K562 (cell line): ENCODE results near the gene SHFL. TPM values are rescaled to one million over a fixed set of nuclear protein-coding genes. Genes with fewer than 3 reads are reported as not detected.

Experiments
- ATF1 ChIP-seq, 2 experiments: fragments of 450-650 bp in 1 of 2; IDR thresholded peaks; 2 replicates each; pipeline ENCODE4 v1.6.1; 2016; ENCODE audit warnings: missing compliant biosample characterization in 1 of 2, missing genetic modification characterization in 1 of 2
- E2F3 ChIP-seq: fragments of 250-450 bp; sonication (Bioruptor Pico); IDR thresholded peaks from 2 replicates; pipeline ENCODE4 v1.4.0; 2020; ENCODE audit warnings: mild to moderate bottlenecking
- FOXJ3 ChIP-seq: sonication (generic); formaldehyde crosslinking; IDR thresholded peaks from 2 replicates; pipeline ENCODE4 v1.4.0; 2020; ENCODE audit warnings: mild to moderate bottlenecking, missing genetic modification reagents
- GABPB2 ChIP-seq: fragments of 250-450 bp; sonication (Bioruptor Pico); conservative IDR thresholded peaks from 2 replicates; pipeline ENCODE4 v1.5.1; 2021; ENCODE audit warnings: mild to moderate bottlenecking
- HCFC1 ChIP-seq: IDR thresholded peaks from 2 replicates; pipeline ENCODE4 v1.6.1; 2012; ENCODE audit warnings: low read depth, low read length, improper control_type of control experiment
- KAT8 ChIP-seq: fragments of 450-650 bp; IDR thresholded peaks from 2 replicates; pipeline ENCODE4 v1.6.1; 2016; ENCODE audit warnings: low read depth, mild to moderate bottlenecking
- L3MBTL2 ChIP-seq: fragments of 450-650 bp; IDR thresholded peaks from 2 replicates; pipeline ENCODE4 v1.6.1; 2016; ENCODE audit warnings: mild to moderate bottlenecking, moderate library complexity
- MED1 ChIP-seq: sonication (generic); formaldehyde crosslinking; IDR thresholded peaks from 2 replicates; pipeline ENCODE4 v1.8.1; 2023; ENCODE audit warnings: missing genetic modification reagents, borderline replicate concordance
- PPARD ChIP-seq: fragments of 250-450 bp; sonication (Bioruptor Pico); IDR thresholded peaks from 2 replicates; pipeline ENCODE4 v1.8.0; 2022; ENCODE audit warnings: inconsistent platforms, mild to moderate bottlenecking, moderate library complexity
- SLC30A9 ChIP-seq: fragments of 250-450 bp; sonication (Bioruptor Pico); IDR thresholded peaks from 2 replicates; pipeline ENCODE4 v1.8.0; 2022; ENCODE audit warnings: mild to moderate bottlenecking, moderate library complexity
- SMAD4 ChIP-seq: fragments of 250-450 bp; sonication (Bioruptor Pico); conservative IDR thresholded peaks from 2 replicates; pipeline ENCODE4 v1.8.0; 2021; ENCODE audit warnings: inconsistent platforms, mild to moderate bottlenecking, moderate library complexity
- STAT5A ChIP-seq: IDR thresholded peaks from 2 replicates; pipeline ENCODE4 v1.6.1; 2012; ENCODE audit warnings: low read length, inconsistent platforms, borderline replicate concordance
- ZFPM2 ChIP-seq: fragments of 250-450 bp; sonication (Bioruptor Pico); IDR thresholded peaks from 2 replicates; pipeline ENCODE4 v1.5.1; 2022; ENCODE audit warnings: mild to moderate bottlenecking
- ZNF217 ChIP-seq: sonication (generic); formaldehyde crosslinking; IDR thresholded peaks from 2 replicates; pipeline ENCODE4 v1.8.0; 2022; ENCODE audit warnings: mild to moderate bottlenecking, missing genetic modification reagents
- ZNF77 ChIP-seq: fragments of 250-450 bp; sonication (Bioruptor Pico); IDR thresholded peaks from 2 replicates; pipeline ENCODE4 v1.5.0; 2020
- polyA plus RNA-seq, 8 experiments: library from polyadenylated mRNA; depleted of rRNA in 4 of 8; stranded (reverse) in 5 of 8; unstranded in 3 of 8; fragments of >200 nt; fragmentation: Nextera tagmentation in 2 of 8; fragmentation: Illumina TruSeq in 1 of 8; extraction: Ambion mirVana in 2 of 8; extraction: Trizol in 1 of 8; gene quantifications; 2 replicates each; pipeline versions ENCODE4 v1.2.1 to v1.2.3, GENCODE V29; 2011 to 2014; ENCODE audit warnings: inconsistent platforms in 1 of 8, missing spikeins in 1 of 8
- total RNA-seq, 7 experiments: library from RNA; depleted of rRNA in 6 of 7; stranded (reverse); fragments of >200 nt in 6 of 7; fragmentation: Illumina TruSeq in 2 of 7; extraction: Trizol in 2 of 7; gene quantifications; 2 replicates each; pipeline versions ENCODE4 v1.2.1 to v1.2.3, GENCODE V29; 2011 to 2021; ENCODE audit warnings: low replicate concordance in 1 of 7
- TF ChIP-seq, protein P1 (sequence below), 2 experiments: fragments of 450-650 bp; IDR thresholded peaks; 2 replicates each; pipeline ENCODE4 v1.6.1; 2016
- TF ChIP-seq, protein P2 (sequence below): fragments of 250-450 bp; sonication (Bioruptor Pico); IDR thresholded peaks from 2 replicates; pipeline ENCODE4 v1.5.0; 2021; ENCODE audit warnings: mild to moderate bottlenecking, moderate library complexity
- TF ChIP-seq, protein P3 (sequence below): sonication (generic); formaldehyde crosslinking; IDR thresholded peaks from 2 replicates; pipeline ENCODE4 v1.8.0; 2023; ENCODE audit warnings: missing genetic modification reagents, mild to moderate bottlenecking, borderline replicate concordance

Gene SHFL
- total and polyA plus RNA-seq, 9 of the 15 experiments (the other 6 are each of a cell fraction or from before 2014, with no cell fraction given) = 1.5 to 25.7 (median 13.0) TPM

DNA sequence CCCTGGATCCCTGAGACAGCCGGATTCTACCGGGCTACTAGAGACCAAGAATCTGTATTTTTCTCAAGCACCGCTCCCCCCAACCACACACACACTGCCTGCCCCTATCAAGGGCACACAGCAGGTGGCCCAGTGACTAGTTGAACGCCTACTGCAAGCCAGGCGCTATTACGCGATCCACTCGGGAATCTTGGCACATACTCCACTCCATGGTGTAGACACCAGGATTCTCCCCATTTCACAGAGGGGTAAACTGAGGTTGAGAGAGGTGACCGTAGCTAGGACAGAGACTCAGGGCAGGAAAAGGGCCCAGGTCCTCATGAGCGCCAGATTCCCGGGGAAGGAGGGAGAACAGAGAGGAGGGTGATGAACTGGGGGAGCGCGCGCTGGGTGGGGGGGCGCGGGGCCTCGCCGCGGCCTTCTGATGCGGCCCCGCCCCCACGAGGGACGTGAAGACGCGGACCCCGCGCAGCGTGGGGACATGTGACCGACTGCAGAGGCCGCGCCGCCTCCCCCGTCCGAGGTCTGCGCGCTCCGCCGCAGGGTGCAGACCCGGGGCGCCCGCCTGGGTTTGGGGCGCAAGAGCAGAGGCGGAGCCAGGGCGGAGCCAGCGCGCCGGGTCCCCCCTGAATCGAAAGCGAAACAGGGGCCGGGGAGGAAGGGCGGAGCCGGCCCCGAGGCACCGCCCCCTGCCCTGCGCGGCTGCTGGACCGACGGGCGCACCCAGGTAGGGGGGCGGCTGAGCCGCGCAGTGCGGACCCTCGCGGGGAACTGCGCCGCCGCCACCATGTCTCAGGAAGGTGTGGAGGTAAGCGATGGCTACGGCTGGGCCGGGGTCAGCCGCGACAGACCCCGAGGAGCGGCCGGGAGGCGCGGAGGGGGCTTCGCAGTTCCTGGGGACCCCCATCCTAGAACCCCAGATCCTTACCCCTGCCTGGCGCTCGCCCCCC lies at the start of gene SHFL (continued):
- TF ChIP-seq KAT8 = no peak
- no peak for TF ChIP-seq SMAD4 (CRISPR knock-in tag)
- no peak for TF ChIP-seq ATF1 (CRISPR knock-in tag; IDR thresholded peaks at IDR 0.05)
- TF ChIP-seq ATF1 (tag; IDR thresholded peaks at IDR 0.05) = peak; percentile 38; the same call in 1 of the 2 replicates
- TF ChIP-seq L3MBTL2 = peak; percentile 59
- TF ChIP-seq ZNF77 (CRISPR knock-in tag) = no peak
- TF ChIP-seq, protein P1, sequence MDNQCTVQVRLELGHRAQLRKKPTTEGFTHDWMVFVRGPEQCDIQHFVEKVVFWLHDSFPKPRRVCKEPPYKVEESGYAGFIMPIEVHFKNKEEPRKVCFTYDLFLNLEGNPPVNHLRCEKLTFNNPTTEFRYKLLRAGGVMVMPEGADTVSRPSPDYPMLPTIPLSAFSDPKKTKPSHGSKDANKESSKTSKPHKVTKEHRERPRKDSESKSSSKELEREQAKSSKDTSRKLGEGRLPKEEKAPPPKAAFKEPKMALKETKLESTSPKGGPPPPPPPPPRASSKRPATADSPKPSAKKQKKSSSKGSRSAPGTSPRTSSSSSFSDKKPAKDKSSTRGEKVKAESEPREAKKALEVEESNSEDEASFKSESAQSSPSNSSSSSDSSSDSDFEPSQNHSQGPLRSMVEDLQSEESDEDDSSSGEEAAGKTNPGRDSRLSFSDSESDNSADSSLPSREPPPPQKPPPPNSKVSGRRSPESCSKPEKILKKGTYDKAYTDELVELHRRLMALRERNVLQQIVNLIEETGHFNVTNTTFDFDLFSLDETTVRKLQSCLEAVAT (IDR thresholded peaks at IDR 0.05) = no peak
- TF ChIP-seq, protein P2, sequence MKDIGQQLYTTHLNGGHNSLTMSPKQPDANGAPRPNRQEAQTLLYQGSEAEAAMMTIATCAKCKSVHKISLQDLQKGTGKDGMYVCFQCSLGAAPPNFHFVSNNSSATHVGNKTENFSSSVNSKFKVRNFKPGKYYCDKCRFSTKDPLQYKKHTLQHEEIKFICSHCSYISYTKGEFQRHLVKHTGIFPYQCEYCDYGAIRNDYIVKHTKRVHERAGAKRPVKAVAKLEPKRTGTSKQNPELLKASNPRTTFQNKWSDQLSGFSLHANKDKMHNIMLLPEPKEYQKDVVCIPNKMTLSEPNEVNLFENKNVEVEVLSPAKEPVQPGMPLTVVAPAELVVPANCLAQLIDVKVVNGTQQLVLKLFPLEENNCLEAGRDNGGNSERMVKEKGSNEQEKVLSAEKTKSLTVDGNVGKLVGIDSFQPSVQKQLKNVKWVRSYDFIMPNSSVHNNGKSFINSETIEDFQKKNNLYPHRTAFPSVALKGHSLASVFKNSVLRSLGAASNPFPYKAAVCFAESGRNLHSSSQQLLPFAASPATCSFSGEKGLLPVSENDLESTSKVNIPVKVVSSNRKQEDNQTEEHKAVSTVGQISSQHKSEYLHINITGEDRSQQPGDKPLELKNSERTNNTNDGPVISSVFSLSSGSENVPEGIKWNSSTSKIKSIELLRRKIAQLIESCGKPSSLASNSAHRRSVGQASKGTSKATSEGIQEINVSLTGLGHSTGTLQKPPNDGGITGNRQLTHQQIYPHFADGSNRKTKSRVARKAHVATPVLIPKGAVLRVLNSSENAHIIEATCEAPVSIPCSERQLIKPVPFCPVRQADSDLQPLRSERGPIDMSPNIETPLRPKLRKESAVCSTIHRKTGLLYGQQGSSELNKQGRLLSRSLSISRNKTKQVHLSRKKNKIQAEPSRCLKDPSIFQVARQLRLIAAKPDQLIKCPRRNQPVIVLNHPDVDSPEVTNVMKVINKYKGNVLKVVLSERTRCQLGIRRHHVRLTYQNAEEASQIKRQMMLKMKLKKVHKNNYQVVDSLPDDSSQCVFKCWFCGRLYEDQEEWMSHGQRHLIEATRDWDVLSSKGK (CRISPR knock-in tag) = no peak
- no peak for TF ChIP-seq STAT5A
- TF ChIP-seq SLC30A9 (CRISPR knock-in tag) = no peak
- no peak for TF ChIP-seq ZFPM2 (CRISPR knock-in tag)
- TF ChIP-seq ZNF217 = no peak
- TF ChIP-seq, protein P3, sequence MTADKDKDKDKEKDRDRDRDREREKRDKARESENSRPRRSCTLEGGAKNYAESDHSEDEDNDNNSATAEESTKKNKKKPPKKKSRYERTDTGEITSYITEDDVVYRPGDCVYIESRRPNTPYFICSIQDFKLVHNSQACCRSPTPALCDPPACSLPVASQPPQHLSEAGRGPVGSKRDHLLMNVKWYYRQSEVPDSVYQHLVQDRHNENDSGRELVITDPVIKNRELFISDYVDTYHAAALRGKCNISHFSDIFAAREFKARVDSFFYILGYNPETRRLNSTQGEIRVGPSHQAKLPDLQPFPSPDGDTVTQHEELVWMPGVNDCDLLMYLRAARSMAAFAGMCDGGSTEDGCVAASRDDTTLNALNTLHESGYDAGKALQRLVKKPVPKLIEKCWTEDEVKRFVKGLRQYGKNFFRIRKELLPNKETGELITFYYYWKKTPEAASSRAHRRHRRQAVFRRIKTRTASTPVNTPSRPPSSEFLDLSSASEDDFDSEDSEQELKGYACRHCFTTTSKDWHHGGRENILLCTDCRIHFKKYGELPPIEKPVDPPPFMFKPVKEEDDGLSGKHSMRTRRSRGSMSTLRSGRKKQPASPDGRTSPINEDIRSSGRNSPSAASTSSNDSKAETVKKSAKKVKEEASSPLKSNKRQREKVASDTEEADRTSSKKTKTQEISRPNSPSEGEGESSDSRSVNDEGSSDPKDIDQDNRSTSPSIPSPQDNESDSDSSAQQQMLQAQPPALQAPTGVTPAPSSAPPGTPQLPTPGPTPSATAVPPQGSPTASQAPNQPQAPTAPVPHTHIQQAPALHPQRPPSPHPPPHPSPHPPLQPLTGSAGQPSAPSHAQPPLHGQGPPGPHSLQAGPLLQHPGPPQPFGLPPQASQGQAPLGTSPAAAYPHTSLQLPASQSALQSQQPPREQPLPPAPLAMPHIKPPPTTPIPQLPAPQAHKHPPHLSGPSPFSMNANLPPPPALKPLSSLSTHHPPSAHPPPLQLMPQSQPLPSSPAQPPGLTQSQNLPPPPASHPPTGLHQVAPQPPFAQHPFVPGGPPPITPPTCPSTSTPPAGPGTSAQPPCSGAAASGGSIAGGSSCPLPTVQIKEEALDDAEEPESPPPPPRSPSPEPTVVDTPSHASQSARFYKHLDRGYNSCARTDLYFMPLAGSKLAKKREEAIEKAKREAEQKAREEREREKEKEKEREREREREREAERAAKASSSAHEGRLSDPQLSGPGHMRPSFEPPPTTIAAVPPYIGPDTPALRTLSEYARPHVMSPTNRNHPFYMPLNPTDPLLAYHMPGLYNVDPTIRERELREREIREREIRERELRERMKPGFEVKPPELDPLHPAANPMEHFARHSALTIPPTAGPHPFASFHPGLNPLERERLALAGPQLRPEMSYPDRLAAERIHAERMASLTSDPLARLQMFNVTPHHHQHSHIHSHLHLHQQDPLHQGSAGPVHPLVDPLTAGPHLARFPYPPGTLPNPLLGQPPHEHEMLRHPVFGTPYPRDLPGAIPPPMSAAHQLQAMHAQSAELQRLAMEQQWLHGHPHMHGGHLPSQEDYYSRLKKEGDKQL = no peak
- no peak for TF ChIP-seq FOXJ3 (CRISPR knock-in tag)
- TF ChIP-seq GABPB2 (CRISPR knock-in tag) = no peak
- no peak for TF ChIP-seq E2F3 (CRISPR knock-in tag)
- no peak for TF ChIP-seq MED1 (CRISPR knock-in tag)
- TF ChIP-seq HCFC1 = no peak; the same call in 1 of the 2 replicates
- TF ChIP-seq PPARD (CRISPR knock-in tag) = no peak
